CD4-positive, alpha-beta memory T cell (primary cell): Measurements from ENCODE around the gene ITGB1BP1. TPM values are rescaled to one million over a fixed set of nuclear protein-coding genes. Genes with fewer than 3 reads are reported as not detected.

ENCODE experiments used
- CTCF ChIA-PET: fragments of 350-600 bp; sonication (Branson Sonifier 250); formaldehyde crosslinking; loops from one replicate; lab custom pipeline; 2021; ENCODE audit warnings: inconsistent platforms; ENCODE audit not compliant: partially characterized antibody; lab: Charles Lee
- POLR2A ChIA-PET: fragments of 350-600 bp; sonication (Branson Sonifier 250); formaldehyde crosslinking; loops from one replicate; lab custom pipeline; 2021; ENCODE audit not compliant: partially characterized antibody; lab: Charles Lee
- DNase-seq, 5 donors: peaks; one replicate each; pipeline versions ENCODE4 v3.0.0 to v3.0.0-alpha.2; 2020 to 2022; ENCODE audit warnings: mixed read lengths in 1 of 5
- H3K27ac ChIP-seq: one replicate; pipeline ENCODE4 v1.7.0; 2013; ENCODE audit warnings: low read depth, low read length
- H3K27me3 ChIP-seq: 2 replicates; pipeline ENCODE4 v1.7.0; 2013; ENCODE audit warnings: mild to moderate bottlenecking, low read length, moderate library complexity; ENCODE audit not compliant: insufficient read depth
- H3K36me3 ChIP-seq: 2 replicates; pipeline ENCODE4 v1.7.0; 2013; ENCODE audit warnings: mild to moderate bottlenecking, low read length, moderate library complexity; ENCODE audit not compliant: insufficient read depth
- H3K4me1 ChIP-seq: 2 replicates; pipeline ENCODE4 v1.7.0; 2013; ENCODE audit warnings: mild to moderate bottlenecking, low read length, moderate library complexity; ENCODE audit not compliant: insufficient read depth
- H3K4me3 ChIP-seq, 2 donors: one replicate each; pipeline ENCODE4 v1.7.0; 2013; ENCODE audit warnings: low read length in 2 of 2, mild to moderate bottlenecking in 1 of 2
- H3K9me3 ChIP-seq, 2 donors: one replicate each; pipeline ENCODE4 v1.7.0; 2013; ENCODE audit warnings: low read length in 2 of 2, control low read depth in 1 of 2; ENCODE audit not compliant: control insufficient read depth in 1 of 2
- H3K27ac Mint-ChIP-seq, 7 donors: one replicate each; pipeline ENCODE4 v1.8.0; 2020 to 2021; ENCODE audit warnings: mixed read lengths in 7 of 7, mild to moderate bottlenecking in 6 of 7, inconsistent platforms in 3 of 7, moderate library complexity in 3 of 7
- H3K27me3 Mint-ChIP-seq, 2 donors: one replicate each; pipeline ENCODE4 v1.8.0; 2020 to 2021; ENCODE audit warnings: mixed read lengths in 2 of 2
- H3K36me3 Mint-ChIP-seq, 2 donors: one replicate each; pipeline ENCODE4 v1.8.0; 2020 to 2021; ENCODE audit warnings: mixed read lengths in 2 of 2, inconsistent platforms in 1 of 2, mild to moderate bottlenecking in 1 of 2
- H3K4me1 Mint-ChIP-seq, 4 donors: one replicate each; pipeline ENCODE4 v1.8.0; 2020 to 2021; ENCODE audit warnings: mixed read lengths in 4 of 4, mild to moderate bottlenecking in 1 of 4
- H3K4me3 Mint-ChIP-seq, 8 donors: one replicate each; pipeline ENCODE4 v1.8.0; 2020 to 2021; ENCODE audit warnings: mixed read lengths in 8 of 8, mild to moderate bottlenecking in 7 of 8, moderate library complexity in 6 of 8, inconsistent platforms in 3 of 8
- H3K9me3 Mint-ChIP-seq, 8 donors: one replicate each; pipeline ENCODE4 v1.8.0; 2020 to 2021; ENCODE audit warnings: mixed read lengths in 8 of 8, mild to moderate bottlenecking in 5 of 8, inconsistent platforms in 3 of 8, moderate library complexity in 1 of 8
- intact Hi-C: fragments of 100-400 bp; cut with micrococcal nuclease; formaldehyde crosslinking; loops from one replicate; pipeline ENCODE4 v1.15.1; 2023
- polyA plus RNA-seq, 2 donors: library from polyadenylated mRNA; unstranded; fragments of 300-500 nt; fragmentation: Illumina TruSeq; gene quantifications; one replicate each; pipeline ENCODE4 v1.2.3, GENCODE V29; 2021
- total RNA-seq, 2 experiments: library from RNA; stranded (reverse); gene quantifications; one replicate each; pipeline ENCODE4 v1.2.3, GENCODE V29; 2021

The ITGB1BP1 gene
- total and polyA plus RNA-seq, 4 experiments from 2014 or later, result 55.1 to 161 (median 90.0) TPM

DNA sequence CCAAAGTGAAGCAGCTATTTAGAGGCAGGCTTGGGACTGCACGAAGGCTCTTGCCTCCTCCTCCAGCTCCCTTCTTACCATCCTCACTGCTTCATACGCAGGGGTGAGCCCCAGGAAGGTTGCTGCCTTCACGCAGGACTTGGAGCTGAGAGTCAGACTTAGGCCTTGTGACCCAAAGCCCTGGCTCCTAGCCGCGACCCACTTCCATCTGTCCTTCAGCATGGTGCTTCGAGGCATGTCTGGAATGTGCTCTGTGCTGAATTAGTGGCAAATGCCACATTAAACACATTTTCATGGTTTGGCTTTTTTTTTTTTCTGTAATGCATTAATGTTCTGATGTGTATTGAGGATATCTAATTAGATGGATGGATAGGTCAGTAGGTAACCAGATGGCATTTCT is 37.5 kb downstream of the ITGB1BP1 start:
- CTCF ChIA-PET, result no interaction called here

DNA sequence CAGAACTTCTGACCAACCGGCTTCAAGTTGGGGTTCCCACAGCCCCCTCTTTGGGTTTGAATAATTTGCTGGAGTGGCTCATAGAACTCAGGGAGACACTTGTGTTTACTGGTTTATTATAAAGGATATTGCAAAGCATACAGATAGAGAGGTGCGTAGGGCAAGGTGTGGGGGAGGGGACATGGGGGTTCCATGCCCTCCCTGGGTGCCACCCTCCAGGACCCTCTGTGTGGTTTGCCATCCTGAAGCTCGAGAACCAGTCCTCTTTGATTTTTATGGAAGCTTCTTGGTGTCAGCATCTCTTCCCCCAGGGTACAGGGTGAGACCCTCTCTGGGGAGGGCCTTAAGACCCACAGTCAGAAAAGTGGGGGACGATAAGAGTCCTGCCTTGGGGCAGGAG is 38.8 kb downstream of the ITGB1BP1 start:
- H3K27me3 ChIP-seq, result no peaks in the 10 kb centered on the region
- H3K4me3 ChIP-seq, result no peak overlapping the region
- H3K4me1 Mint-ChIP-seq, result no peaks in the 10 kb centered on the region
- no peaks in the 10 kb centered on the region for H3K9me3 ChIP-seq
- ChIA-PET CTCF (no interaction called here), POLR2A (no interaction called here)
- intact Hi-C loops, result no loop called here
- H3K27ac ChIP-seq, result no peak overlapping the region
- H3K36me3 ChIP-seq, result no peaks in the 10 kb centered on the region
- H3K4me1 ChIP-seq, result no peaks in the 10 kb centered on the region
- H3K27ac Mint-ChIP-seq, result no peak overlapping the region
- no peak overlapping the region for H3K4me3 Mint-ChIP-seq
- peaks cover 0 to 1% of the 10 kb centered on the region in 2 donors for H3K27me3 Mint-ChIP-seq
- no peaks in the 10 kb centered on the region for H3K9me3 Mint-ChIP-seq
- no peak for DNase-seq
- no peaks in the 10 kb centered on the region for H3K36me3 Mint-ChIP-seq

More for the DNA sequence above, 37.5 kb downstream of the ITGB1BP1 start:
- no peaks in the 10 kb centered on the region for H3K9me3 Mint-ChIP-seq
- H3K27me3 ChIP-seq, result no peaks in the 10 kb centered on the region
- no peaks in the 10 kb centered on the region for H3K4me1 ChIP-seq
- H3K4me3 Mint-ChIP-seq, result no peak overlapping the region
- POLR2A ChIA-PET, result no interaction called here
- no peaks in the 10 kb centered on the region for H3K36me3 ChIP-seq
- no peaks in the 10 kb centered on the region for H3K9me3 ChIP-seq
- H3K27me3 Mint-ChIP-seq, result peaks cover 0 to 1% of the 10 kb centered on the region in 2 donors
- H3K4me1 Mint-ChIP-seq, result no peaks in the 10 kb centered on the region
- H3K27ac ChIP-seq, result no peak overlapping the region
- no peak overlapping the region for H3K4me3 ChIP-seq
- H3K36me3 Mint-ChIP-seq, result no peaks in the 10 kb centered on the region
- DNase-seq, result no peak
- H3K27ac Mint-ChIP-seq, result no peak overlapping the region
- intact Hi-C loops, result no loop called here

DNA sequence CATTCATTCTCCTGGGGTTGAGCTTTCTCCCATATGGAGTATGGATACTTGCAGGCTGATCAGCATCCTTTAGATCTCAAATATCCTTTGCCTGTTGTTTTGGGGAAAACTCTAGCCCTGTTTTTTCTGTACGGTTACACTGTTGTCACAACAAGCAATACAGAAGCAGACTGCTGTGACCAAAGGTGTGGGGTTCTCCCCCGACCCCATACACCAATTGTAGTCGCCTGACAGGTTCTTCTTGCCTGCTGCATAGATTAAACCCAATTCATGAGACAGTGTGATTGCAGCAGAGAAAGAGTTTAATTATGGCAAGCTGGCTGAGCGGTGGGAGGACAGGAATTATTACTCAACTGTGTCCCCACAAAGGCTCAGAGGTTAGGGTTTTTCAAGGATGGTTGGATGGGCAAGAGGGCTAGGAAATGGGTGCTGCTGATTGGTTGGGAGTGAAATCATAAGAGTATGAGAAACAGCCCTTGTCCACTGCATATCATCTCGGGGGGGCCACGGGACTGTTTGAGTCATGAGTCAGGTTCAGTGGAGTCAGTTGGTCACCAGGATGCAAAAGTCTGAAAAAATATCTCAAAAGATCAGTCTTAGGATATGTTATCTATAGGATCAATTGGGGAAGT is 40.6 kb downstream of the ITGB1BP1 start:
- Mint-ChIP-seq H3K4me3 (no peak overlapping the region), H3K27ac (no peak overlapping the region), H3K9me3 (no peaks in the 10 kb centered on the region), H3K36me3 (no peaks in the 10 kb centered on the region), H3K27me3 (peaks cover 0 to 1% of the 10 kb centered on the region in 2 donors), H3K4me1 (no peaks in the 10 kb centered on the region)
- no peaks in the 10 kb centered on the region for H3K4me1 ChIP-seq
- CTCF ChIA-PET, result no interaction called here
- intact Hi-C loops, result no loop called here
- H3K36me3 ChIP-seq, result no peaks in the 10 kb centered on the region
- no peaks in the 10 kb centered on the region for H3K27me3 ChIP-seq
- H3K4me3 ChIP-seq, result no peak overlapping the region
- POLR2A ChIA-PET, result no interaction called here
- no peak overlapping the region for H3K27ac ChIP-seq
- DNase-seq, result no peak
- H3K9me3 ChIP-seq, result no peaks in the 10 kb centered on the region

DNA sequence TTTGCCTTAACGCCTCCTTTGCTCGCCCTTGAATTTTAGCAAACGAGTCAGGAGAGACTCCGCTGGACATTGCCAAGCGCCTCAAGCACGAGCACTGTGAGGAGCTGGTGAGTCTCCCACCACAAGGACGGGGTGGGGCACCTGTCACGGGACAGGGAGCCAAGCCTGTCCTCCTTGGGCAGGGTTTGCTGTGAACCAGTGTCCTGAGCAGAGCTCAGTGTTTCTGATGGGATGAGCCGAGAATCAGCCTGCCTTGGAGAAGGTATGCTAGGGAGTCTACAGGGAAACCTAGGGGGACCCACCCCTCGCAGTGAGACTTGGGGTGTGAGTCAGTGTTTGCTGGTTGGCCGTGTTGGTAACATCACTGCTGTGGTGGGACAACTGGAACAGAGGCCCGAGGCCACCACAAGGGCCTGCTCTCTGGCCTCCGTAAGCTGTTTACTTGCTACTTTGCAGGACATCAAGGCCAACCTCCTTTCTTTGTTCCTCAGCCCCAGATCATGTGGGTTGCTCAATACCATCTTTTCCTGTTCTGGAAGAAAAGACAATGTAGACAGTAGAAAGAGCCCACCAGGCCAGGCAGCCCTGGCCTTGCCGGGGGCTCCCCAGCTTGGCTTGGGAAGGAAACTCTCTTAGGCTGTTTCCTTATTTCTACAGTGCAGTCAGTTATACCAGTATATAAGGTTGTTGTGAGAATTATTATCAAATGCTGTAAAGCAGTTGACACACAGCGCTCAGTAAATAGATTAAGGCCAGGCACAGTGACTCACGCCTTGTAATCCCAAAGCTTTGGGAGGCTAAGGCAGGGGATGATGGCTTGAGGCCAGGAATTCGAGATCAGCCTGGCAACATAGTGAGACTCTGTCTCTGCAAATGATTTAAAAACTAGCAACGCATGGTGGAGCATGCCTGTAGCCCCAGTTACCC is 42.4 kb downstream of the ITGB1BP1 start:
- H3K27me3 ChIP-seq, result no peaks in the 10 kb centered on the region
- ChIA-PET CTCF (interaction anchor here (1.2 kb wide), 1 partner anchor 10 kb away, joined by 3 read pairs; no protein-coding TSS in a partner anchor), POLR2A (no interaction called here)
- Mint-ChIP-seq H3K36me3 (no peaks in the 10 kb centered on the region), H3K27ac (no peak overlapping the region), H3K4me3 (no peak overlapping the region), H3K27me3 (peaks cover 0 to 7% of the 10 kb centered on the region in 2 donors), H3K9me3 (no peaks in the 10 kb centered on the region), H3K4me1 (no peaks in the 10 kb centered on the region)
- no peak overlapping the region for H3K27ac ChIP-seq
- no peaks in the 10 kb centered on the region for H3K4me1 ChIP-seq
- intact Hi-C loops, result no loop called here
- no peak for DNase-seq
- H3K4me3 ChIP-seq, result no peak overlapping the region
- no peaks in the 10 kb centered on the region for H3K36me3 ChIP-seq
- H3K9me3 ChIP-seq, result no peaks in the 10 kb centered on the region

DNA sequence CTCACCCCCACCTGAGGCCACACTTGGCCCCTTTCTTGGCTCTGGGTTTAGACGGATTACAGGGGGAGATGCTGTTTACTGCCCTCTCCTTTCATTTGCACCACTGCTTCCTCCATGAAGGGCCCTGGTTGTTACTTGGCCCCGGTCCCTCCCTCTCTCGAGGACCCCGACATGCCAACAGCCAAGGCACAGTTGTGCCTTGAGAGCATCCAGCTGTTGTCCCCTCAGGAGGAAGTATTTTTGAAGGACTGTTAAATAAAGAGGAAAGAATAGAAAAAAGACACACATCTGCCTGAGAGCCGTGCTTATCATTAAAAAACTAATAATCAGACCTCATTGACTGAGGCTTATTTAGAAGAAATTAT is 44.0 kb downstream of the ITGB1BP1 start:
- Histone ChIP-seq H3K4me1 (no peaks in the 10 kb centered on the region), H3K27ac (no peak overlapping the region), H3K36me3 (no peaks in the 10 kb centered on the region), H3K4me3 (no peak overlapping the region), H3K9me3 (no peaks in the 10 kb centered on the region), H3K27me3 (no peaks in the 10 kb centered on the region)
- intact Hi-C loops, result no loop called here
- peaks cover 0 to 8% of the 10 kb centered on the region in 2 donors for H3K27me3 Mint-ChIP-seq
- ChIA-PET CTCF (no interaction called here), POLR2A (no interaction called here)
- H3K9me3 Mint-ChIP-seq, result no peaks in the 10 kb centered on the region
- no peak overlapping the region for H3K27ac Mint-ChIP-seq
- H3K36me3 Mint-ChIP-seq, result no peaks in the 10 kb centered on the region
- DNase-seq, result no peak
- H3K4me1 Mint-ChIP-seq, result no peaks in the 10 kb centered on the region
- no peak overlapping the region for H3K4me3 Mint-ChIP-seq

DNA sequence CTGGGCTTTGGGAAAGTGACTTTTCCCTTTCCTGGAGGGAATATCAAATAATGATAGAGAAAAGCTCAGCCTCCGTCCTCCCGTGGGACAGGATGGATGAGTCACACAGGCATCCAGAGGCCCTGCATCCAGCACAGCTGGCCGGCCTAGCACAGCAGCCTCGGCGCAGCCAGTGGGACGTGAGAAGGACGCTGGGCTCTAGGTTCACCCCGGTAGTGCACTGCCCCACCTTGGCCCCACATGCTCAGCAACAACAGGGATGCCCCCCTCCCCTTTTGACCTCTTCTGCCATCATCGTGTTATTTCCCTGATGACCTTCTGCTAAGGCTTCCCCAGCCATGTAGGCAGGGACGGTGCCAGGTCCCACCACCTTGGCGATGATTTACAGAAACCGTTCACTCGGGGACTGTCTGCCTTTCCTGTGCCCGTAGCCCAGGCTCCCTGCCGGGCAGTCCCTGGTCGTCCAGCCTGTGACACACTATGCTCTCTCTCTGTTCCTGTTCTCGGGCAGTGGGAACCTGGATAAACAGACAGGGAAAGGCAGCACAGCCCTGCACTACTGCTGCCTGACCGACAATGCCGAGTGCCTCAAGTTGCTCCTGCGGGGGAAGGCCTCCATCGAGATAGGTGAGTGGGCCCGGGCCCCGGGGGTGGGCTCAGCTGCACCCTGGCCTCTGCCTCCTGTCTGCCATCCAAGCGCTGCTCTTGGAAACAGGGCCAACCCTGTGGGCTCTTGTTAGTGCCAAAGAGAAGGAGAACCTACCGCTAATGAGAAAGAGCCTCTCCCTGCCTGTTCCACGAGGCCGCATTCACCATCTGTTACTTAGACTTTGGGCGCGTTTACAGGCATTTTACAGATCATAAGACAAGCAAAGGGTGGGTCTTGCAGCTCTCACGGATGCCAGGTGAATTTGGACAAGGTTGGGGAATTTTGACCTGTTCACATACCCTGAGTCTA is 44.6 kb downstream of the ITGB1BP1 start:
- ChIA-PET POLR2A (no interaction called here), CTCF (no interaction called here)
- Histone ChIP-seq H3K9me3 (no peaks in the 10 kb centered on the region), H3K36me3 (no peaks in the 10 kb centered on the region), H3K4me1 (no peaks in the 10 kb centered on the region), H3K27ac (no peak overlapping the region), H3K27me3 (no peaks in the 10 kb centered on the region), H3K4me3 (no peak overlapping the region)
- no peaks in the 10 kb centered on the region for H3K4me1 Mint-ChIP-seq
- H3K36me3 Mint-ChIP-seq, result no peaks in the 10 kb centered on the region
- no peak for DNase-seq
- intact Hi-C loops, result no loop called here
- no peaks in the 10 kb centered on the region for H3K9me3 Mint-ChIP-seq
- no peak overlapping the region for H3K27ac Mint-ChIP-seq
- H3K27me3 Mint-ChIP-seq, result peaks cover 0 to 13% of the 10 kb centered on the region in 2 donors
- H3K4me3 Mint-ChIP-seq, result no peak overlapping the region
